HG03280 (cell line): Measurements from ENCODE around the gene AJM1.

Experiments
- ATAC-seq: cut with Tn5 transposase; IDR thresholded peaks from one replicate; pipeline ENCODE4 v1.9.1; 2021; ENCODE audit warnings: mild to moderate bottlenecking, moderate library complexity; ENCODE audit not compliant: unreplicated experiment

AJM1 gene

DNA sequence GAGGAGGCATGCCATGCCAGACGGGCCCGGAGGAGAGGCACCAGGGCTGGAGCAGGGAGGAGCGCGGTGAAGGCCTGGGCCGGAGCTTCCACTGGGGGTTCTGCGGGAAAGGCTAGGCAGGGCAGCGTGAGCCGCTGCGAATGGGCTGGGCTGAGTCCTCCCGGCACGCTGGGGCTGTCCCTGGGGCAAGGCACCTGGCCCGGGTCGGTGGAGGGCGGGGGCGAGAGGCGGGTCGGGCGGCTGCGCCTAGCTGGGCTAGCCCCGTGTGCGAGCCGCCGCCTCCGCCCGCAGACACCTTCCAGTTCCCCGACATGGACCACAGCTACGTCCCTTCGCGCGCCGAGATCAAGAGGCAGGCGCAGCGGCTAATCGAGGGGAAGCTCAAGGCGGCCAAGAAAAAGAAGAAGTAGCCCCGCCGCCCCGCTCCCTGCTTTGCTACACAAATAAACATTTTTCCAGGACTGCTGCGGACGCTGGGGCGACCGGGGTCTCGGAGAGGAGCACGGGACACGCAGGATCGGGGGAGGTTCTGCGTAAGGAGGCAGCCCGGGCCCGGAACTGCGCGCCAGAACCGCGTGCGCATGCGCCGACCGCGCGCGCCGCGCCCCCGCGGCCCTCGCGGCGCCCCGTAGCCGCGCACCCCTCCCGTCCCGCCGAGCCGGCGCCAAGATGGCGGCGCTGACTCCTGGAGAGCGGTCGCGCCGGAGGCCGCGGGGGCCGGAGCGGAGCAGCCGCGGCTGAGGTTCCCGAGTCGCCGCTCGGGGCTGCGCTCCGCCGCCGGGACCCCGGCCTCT lies 34.8 kb upstream of the AJM1 start, which contains the start of gene RABL6:
RABL6 (plus strand) TSS at position 668 of the 794 bp plus-strand sequence. CDS start 249 bp downstream, outside the sequence.
- peak; percentile 80 for ATAC-seq

DNA sequence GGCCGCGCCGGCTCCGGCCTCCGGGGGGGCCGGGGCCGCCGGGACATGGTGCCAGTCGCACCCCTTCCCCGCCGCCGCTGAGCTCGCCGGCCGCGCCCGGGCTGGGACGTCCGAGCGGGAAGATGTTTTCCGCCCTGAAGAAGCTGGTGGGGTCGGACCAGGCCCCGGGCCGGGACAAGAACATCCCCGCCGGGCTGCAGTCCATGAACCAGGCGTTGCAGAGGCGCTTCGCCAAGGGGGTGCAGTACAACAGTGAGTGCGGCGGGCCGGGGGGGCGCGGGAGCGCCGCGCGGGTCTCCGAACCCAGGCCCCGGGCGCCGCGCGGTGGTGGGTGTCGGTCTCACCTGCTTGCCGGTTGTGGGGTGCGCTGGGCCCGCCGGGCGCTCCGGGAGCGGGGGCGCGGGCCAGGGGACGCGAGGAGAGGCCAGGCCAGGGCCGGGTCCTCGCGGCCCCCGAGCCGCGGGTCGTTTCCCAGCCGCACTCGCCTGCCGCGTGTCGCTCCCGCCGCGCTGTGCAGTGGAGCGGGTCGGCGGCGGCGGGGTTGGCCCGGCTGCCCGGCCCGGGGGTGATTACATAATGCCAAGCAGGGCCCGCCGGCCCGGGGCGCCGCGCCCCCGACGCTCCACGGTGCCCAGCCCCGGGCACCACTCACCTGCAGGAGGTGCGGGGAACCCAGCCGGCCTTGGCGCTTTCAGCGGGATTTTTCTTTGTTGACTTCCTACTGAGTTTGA lies 34.0 kb upstream of the AJM1 start:
- peak; percentile 32 for ATAC-seq

GRCh38 chr9:136808806-136809158 lies 33.5 kb upstream of the AJM1 start:
- ATAC-seq, result no peak

DNA sequence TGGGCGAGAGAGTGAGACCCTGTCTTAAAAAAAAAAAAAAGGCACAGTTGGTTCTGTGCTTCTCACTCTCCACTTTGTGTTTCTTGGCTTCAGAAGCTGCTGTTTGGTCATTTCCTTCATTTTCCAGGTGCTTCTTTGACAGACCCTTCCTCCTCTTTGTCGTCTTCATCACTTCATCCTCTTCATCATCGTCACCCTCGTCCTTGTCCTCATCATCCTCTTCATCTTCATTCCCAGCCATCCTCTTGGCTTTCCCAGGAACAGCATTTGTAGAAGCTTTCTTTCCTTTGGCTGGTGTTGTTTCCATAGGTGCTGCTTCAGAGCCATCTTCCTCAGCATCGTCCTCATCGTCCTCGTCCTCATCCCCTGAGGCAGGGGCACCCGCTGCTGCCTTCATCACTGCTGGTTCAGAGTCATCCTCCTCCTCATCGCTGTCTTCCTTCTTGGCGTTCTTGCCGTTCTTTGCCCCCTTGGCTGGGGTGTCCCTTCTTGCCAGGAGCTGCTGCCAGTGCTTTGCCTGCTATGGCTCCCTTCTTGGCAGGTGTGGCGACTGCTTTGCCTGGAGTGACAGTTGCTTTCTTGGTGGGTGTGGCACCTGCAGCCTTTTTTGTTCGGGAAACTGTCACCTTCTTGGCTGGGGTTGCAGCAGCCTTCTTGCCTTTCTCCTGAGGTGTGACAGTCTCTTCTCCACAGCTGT lies 27.4 kb upstream of the AJM1 start:
- ATAC-seq, result no peak

DNA sequence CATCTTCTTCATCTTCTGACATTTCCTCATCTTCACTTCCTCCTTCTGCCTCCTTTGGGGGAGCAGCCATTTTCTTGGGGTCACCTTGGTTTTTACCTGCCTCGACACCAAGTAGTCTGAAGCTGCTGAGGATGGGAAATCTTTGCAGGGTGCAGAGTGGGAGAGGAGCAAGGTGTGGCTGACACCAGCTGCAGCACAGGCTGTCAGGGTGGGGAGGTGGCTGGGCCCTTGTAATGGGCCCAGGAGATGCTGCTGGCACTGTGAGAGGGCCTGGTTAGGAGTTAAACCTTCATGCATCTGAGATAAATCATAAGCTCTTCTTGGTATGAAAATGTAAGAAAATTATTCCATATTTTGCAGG lies 26.9 kb upstream of the AJM1 start:
- no peak for ATAC-seq

- ATAC-seq, result no peak
These were observed 21.1 kb upstream of the AJM1 start for GRCh38 chr9:136820971-136821825.

- no peak for ATAC-seq
These were observed 20.3 kb upstream of the AJM1 start for GRCh38 chr9:136821826-136822544.

DNA sequence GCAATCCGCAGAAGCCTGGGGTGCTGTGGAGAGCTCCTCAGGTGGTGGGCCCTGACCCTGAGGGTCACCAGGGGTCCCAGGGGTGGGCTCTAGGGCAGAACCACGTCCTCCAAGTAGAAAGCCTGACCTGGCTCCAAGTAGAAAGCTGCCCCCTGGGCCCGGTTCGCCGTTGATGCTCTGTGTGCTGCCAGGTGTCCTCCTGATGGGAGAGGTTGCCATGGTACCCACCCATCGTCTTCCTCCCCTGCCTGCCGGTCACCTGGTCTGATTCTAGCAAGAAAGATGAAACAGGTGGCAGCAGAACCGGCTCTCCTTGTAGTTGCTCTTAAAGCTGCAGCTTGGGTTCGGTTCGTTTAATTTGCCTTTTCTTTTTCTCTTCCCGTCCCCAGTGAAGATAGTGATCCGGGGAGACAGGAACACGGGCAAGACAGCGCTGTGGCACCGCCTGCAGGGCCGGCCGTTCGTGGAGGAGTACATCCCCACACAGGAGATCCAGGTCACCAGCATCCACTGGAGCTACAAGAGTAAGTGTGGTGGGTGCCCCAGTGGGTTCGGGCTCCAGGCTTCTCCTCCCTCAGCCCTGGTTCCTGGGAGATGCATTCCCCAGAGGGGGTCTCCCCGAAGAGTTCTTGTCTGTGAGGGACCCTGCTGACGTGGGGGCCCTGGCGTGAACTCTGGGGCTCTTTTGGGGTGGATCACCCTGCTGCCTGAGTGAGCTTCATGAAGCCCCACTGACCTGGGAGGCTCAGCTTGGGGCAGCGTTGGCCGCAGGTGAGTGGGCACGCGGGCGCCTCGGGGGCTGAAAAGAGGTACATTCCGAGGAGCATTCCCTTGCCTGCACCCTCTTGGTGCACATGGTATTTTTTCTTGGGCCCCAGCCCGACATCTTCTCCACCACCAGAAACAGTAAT lies 18.9 kb upstream of the AJM1 start:
- no peak for ATAC-seq

- ATAC-seq, result no peak
These were observed 17.6 kb upstream of the AJM1 start for GRCh38 chr9:136824496-136825225.

GRCh38 chr9:136825295-136826187 lies 16.7 kb upstream of the AJM1 start:
- ATAC-seq, result no peak

DNA sequence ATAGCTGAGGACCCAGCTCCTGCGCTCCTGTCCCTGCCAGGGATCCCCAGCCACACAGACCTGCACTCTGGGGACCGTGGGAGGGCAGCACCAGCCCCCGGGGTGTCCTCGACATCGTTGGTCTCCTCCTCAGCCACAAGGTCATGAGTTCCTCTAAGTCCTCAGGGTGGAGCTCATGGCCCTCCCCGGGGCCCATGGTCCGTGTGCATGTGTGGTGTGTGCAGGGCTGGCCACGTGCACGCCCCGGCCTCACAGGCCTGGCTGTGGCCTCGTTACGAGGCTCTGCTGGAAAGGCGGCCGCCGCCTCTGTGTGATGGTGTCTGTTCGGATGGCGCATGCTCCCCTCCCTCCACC lies 16.1 kb upstream of the AJM1 start:
- ATAC-seq, result no peak

- ATAC-seq, result no peak
These were observed 15.3 kb upstream of the AJM1 start for GRCh38 chr9:136826703-136827582.

GRCh38 chr9:136827794-136828473 lies 14.3 kb upstream of the AJM1 start:
- no peak for ATAC-seq

DNA sequence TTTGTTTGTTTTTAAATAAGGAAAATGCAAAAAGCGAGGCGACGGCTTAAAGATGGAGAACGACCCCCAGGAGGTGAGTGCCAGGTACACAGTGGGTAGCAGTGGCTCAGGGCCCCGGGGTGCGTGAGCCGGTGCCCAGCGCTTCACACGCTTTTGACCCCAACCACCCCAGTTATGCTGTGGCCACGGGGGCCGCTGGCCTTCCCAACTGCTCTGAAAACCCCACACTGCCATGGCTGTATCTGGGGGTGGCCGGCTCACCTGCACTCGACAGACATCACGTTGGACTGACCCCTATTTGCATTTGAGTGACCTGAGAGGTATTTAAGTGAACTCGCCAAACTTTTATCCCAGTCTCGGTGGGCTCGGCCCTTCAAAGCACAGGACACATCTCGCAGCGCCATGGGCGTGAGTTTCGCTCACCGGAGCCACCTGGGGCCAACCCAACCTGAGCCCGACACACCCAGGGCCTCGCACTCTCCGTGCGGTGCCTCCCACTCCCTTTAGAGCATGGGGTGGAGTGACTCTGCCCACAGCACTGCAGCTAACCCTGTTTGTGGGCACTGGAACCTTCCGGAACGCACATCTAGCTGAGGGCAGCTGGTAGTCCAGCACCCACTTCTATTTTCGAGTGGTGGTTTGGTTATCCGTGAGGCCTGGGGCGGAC lies 13.7 kb upstream of the AJM1 start:
- ATAC-seq, result no peak

- ATAC-seq, result no peak
These were observed 12.9 kb upstream of the AJM1 start for GRCh38 chr9:136829412-136829811.
